H1 (cell line): Measurements from ENCODE around the gene ARL6IP4. TPM values are rescaled to one million over a fixed set of nuclear protein-coding genes. Genes with fewer than 3 reads are reported as not detected.

Experiments used
- CTCF ChIA-PET: fragments of 300-600 bp; sonication (Branson Sonifier 250); formaldehyde crosslinking; loops from one replicate; lab custom pipeline; 2021; ENCODE audit not compliant: partially characterized antibody; lab: Charles Lee
- POLR2A ChIA-PET: fragments of 300-600 bp; sonication (Branson Sonifier 250); formaldehyde crosslinking; loops from one replicate; lab custom pipeline; 2021; ENCODE audit warnings: inconsistent platforms; ENCODE audit not compliant: partially characterized antibody; lab: Charles Lee
- DNase-seq, 2 experiments: peaks; one replicate each; pipeline versions ENCODE4 v3.0.0 to v3.0.0-alpha.2; 2010 to 2022; ENCODE audit warnings: low spot score in 2 of 2, low read depth in 1 of 2, mixed read lengths in 1 of 2
- FAIRE-seq: peaks from 2 replicates; lab custom pipeline; 2011; peaks lifted over from hg19 to GRCh38; lab: Jason Lieb, UNC
- H2AFZ ChIP-seq: 2 replicates; pipeline ENCODE4 v1.8.1; 2012; ENCODE audit warnings: low read length, inconsistent platforms
- H2AK5ac ChIP-seq: 2 replicates; pipeline ENCODE4 v1.6.1; 2013; ENCODE audit warnings: low read depth, low read length
- H2BK120ac ChIP-seq: replicated peaks from 2 replicates; pipeline ENCODE3; 2013; ENCODE audit warnings: low read depth, low read length, inconsistent platforms
- H2BK12ac ChIP-seq: 2 replicates; pipeline ENCODE4 v1.6.1; 2013; ENCODE audit warnings: low read depth, low read length
- H2BK15ac ChIP-seq: 2 replicates; pipeline ENCODE4 v1.6.1; 2013; ENCODE audit warnings: low read length
- H2BK20ac ChIP-seq: 2 replicates; pipeline ENCODE4 v1.6.1; 2013; ENCODE audit warnings: low read length
- H2BK5ac ChIP-seq: 2 replicates; pipeline ENCODE4 v1.6.1; 2013; ENCODE audit warnings: low read depth, low read length
- H3K14ac ChIP-seq: 2 replicates; pipeline ENCODE4 v1.6.1; 2013; ENCODE audit warnings: inconsistent platforms; ENCODE audit not compliant: insufficient read length
- H3K18ac ChIP-seq: 2 replicates; pipeline ENCODE4 v1.6.1; 2013; ENCODE audit warnings: low read length; ENCODE audit errors: extremely low read depth
- H3K23ac ChIP-seq: 2 replicates; pipeline ENCODE4 v1.6.1; 2013; ENCODE audit warnings: inconsistent platforms; ENCODE audit not compliant: insufficient read length
- H3K23me2 ChIP-seq: 2 replicates; pipeline ENCODE4 v1.6.1; 2013; ENCODE audit warnings: low read depth, low read length
- H3K27ac ChIP-seq: 2 replicates; pipeline ENCODE4 v1.6.1; 2011; ENCODE audit warnings: low read depth, low read length, inconsistent platforms
- H3K27me3 ChIP-seq, 4 experiments: replicated peaks in 1 of 4; 1 replicate in 1 of 4; 2 replicates in 3 of 4; pipeline versions ENCODE4 v1.6.1 to v1.8.1; 2011 to 2013; ENCODE audit warnings: low read length in 3 of 4, mild to moderate bottlenecking in 3 of 4, inconsistent platforms in 2 of 4, mixed read lengths in 2 of 4, moderate library complexity in 1 of 4; ENCODE audit not compliant: control insufficient read depth in 3 of 4, insufficient read depth in 3 of 4; ENCODE audit errors: extremely low read depth in 1 of 4
- H3K36me3 ChIP-seq, 4 experiments: 2 replicates each; pipeline versions ENCODE4 v1.6.1 to v1.8.1; 2011 to 2013; ENCODE audit warnings: mild to moderate bottlenecking in 4 of 4, low read length in 3 of 4, moderate library complexity in 2 of 4, control low read depth in 1 of 4, inconsistent platforms in 1 of 4; ENCODE audit not compliant: insufficient read depth in 4 of 4, control insufficient read depth in 2 of 4
- H3K4ac ChIP-seq: replicated peaks from 2 replicates; pipeline ENCODE3; 2013; ENCODE audit warnings: low read length, low read depth, mixed read lengths, inconsistent platforms; ENCODE audit not compliant: insufficient read length
- H3K4me1 ChIP-seq, 4 experiments: replicated peaks in 1 of 4; 1 replicate in 1 of 4; 2 replicates in 3 of 4; pipeline versions ENCODE4 v1.6.1 to v1.8.1; 2011 to 2013; ENCODE audit warnings: low read length in 3 of 4, inconsistent platforms in 2 of 4, mixed read lengths in 1 of 4; ENCODE audit not compliant: insufficient read depth in 4 of 4, control insufficient read depth in 3 of 4
- H3K4me2 ChIP-seq, 2 experiments: 2 replicates each; pipeline versions ENCODE4 v1.6.1 to v1.8.1; 2011 to 2013; ENCODE audit warnings: low read depth in 2 of 2, low read length in 2 of 2, control low read depth in 1 of 2, inconsistent platforms in 1 of 2, mild to moderate bottlenecking in 1 of 2; ENCODE audit not compliant: insufficient read depth in 1 of 2
- H3K4me3 ChIP-seq, 4 experiments: fragments of 200-600, 300-600 bp in 1 of 4; sonication (generic), shearing (Covaris generic), sonication (Bioruptor Twin) in 1 of 4; 2 replicates each; pipeline versions ENCODE4 v1.5.1 to v1.8.1; 2011 to 2016; ENCODE audit warnings: low read length in 4 of 4, low read depth in 3 of 4, control low read depth in 2 of 4, inconsistent platforms in 2 of 4, mild to moderate bottlenecking in 2 of 4, mixed read lengths in 1 of 4, moderate library complexity in 1 of 4; ENCODE audit not compliant: insufficient read depth in 2 of 4; ENCODE audit errors: extremely low read depth in 1 of 4
- H3K56ac ChIP-seq: replicated peaks from 2 replicates; pipeline ENCODE3; 2013; ENCODE audit warnings: low read depth, mild to moderate bottlenecking, mixed read lengths, low read length, inconsistent platforms; ENCODE audit not compliant: insufficient read length
- H3K79me1 ChIP-seq: 2 replicates; pipeline ENCODE4 v1.6.1; 2013; ENCODE audit warnings: low read depth, low read length, control low read depth
- H3K79me2 ChIP-seq, 2 experiments: 2 replicates each; pipeline versions ENCODE4 v1.6.1 to v1.8.1; 2012 to 2013; ENCODE audit warnings: low read length in 2 of 2, mild to moderate bottlenecking in 2 of 2, inconsistent platforms in 1 of 2; ENCODE audit not compliant: insufficient read depth in 2 of 2, control insufficient read depth in 1 of 2
- H3K9ac ChIP-seq, 4 experiments: replicated peaks in 1 of 4; 1 replicate in 1 of 4; 2 replicates in 3 of 4; pipeline versions ENCODE4 v1.6.1 to v1.8.1; 2011 to 2013; ENCODE audit warnings: low read depth in 3 of 4, low read length in 3 of 4, control low read depth in 2 of 4, mild to moderate bottlenecking in 2 of 4, moderate library complexity in 2 of 4, inconsistent platforms in 1 of 4; ENCODE audit errors: extremely low read depth in 1 of 4
- H3K9me3 ChIP-seq, 2 experiments: 2 replicates each; pipeline versions ENCODE4 v1.6.1 to v1.8.1; 2012 to 2013; ENCODE audit warnings: mild to moderate bottlenecking in 2 of 2, moderate library complexity in 2 of 2, control low read depth in 1 of 2, inconsistent platforms in 1 of 2, low read depth in 1 of 2, low read length in 1 of 2, mixed read lengths in 1 of 2; ENCODE audit not compliant: insufficient read depth in 2 of 2
- H4K20me1 ChIP-seq, 2 experiments: replicated peaks in 1 of 2; 2 replicates each; pipeline versions ENCODE3 to v1.8.1; 2011 to 2013; ENCODE audit warnings: inconsistent platforms in 2 of 2, low read length in 2 of 2, mild to moderate bottlenecking in 1 of 2; ENCODE audit not compliant: insufficient read depth in 2 of 2, control insufficient read depth in 1 of 2
- H4K5ac ChIP-seq: 2 replicates; pipeline ENCODE4 v1.6.1; 2013; ENCODE audit warnings: low read length, low read depth, mixed read lengths, inconsistent platforms; ENCODE audit not compliant: insufficient read length
- H4K8ac ChIP-seq: 2 replicates; pipeline ENCODE4 v1.8.0; 2013; ENCODE audit warnings: mild to moderate bottlenecking, moderate library complexity, low read length, inconsistent platforms; ENCODE audit not compliant: insufficient read depth; ENCODE audit errors: extremely low read depth
- H4K91ac ChIP-seq: replicated peaks from 2 replicates; pipeline ENCODE3; 2013; ENCODE audit warnings: low read length, mixed read lengths, inconsistent platforms; ENCODE audit not compliant: insufficient read length
- CTCF ChIP-seq, 3 experiments: IDR thresholded peaks; 1 replicate in 2 of 3; 2 replicates in 1 of 3; pipeline versions ENCODE4 v1.5.1 to v1.6.1; 2011; ENCODE audit warnings: low read length in 3 of 3, mild to moderate bottlenecking in 3 of 3, inconsistent platforms in 2 of 3, low read depth in 1 of 3, moderate library complexity in 1 of 3; ENCODE audit not compliant: insufficient read depth in 1 of 3; ENCODE audit errors: control extremely low read depth in 1 of 3
- GABPA ChIP-seq: IDR thresholded peaks from 2 replicates; pipeline ENCODE4 v1.6.1; 2011; ENCODE audit warnings: mild to moderate bottlenecking, low read length, moderate library complexity, borderline replicate concordance; ENCODE audit not compliant: insufficient read depth
- JUN ChIP-seq: IDR thresholded peaks from 2 replicates; pipeline ENCODE4 v1.6.1; 2011; ENCODE audit warnings: low read depth, mild to moderate bottlenecking, improper control_type of control experiment, low read length
- KDM4A ChIP-seq: IDR thresholded peaks from one replicate; pipeline ENCODE4 v1.7.1; 2012; ENCODE audit warnings: low read depth, mild to moderate bottlenecking, moderate library complexity, low read length, inconsistent platforms; ENCODE audit not compliant: severe bottlenecking
- NRF1 ChIP-seq: IDR thresholded peaks from 2 replicates; pipeline ENCODE4 v1.6.1; 2011; ENCODE audit warnings: mild to moderate bottlenecking, low read depth, low read length, improper control_type of control experiment
- PHF8 ChIP-seq: fragments of 200-600 bp; sonication (generic); conservative IDR thresholded peaks from 2 replicates; pipeline ENCODE4 v1.7.1; 2012; ENCODE audit warnings: low read depth, mild to moderate bottlenecking, inconsistent platforms, low read length, moderate library complexity
- SIX5 ChIP-seq: IDR thresholded peaks from 2 replicates; pipeline ENCODE4 v1.6.1; 2011; ENCODE audit warnings: mild to moderate bottlenecking, low read depth, low read length
- SP2 ChIP-seq: IDR thresholded peaks from 2 replicates; pipeline ENCODE4 v1.6.1; 2012; ENCODE audit warnings: mild to moderate bottlenecking, low read length, inconsistent platforms
- WGBS, 2 experiments: shearing (Covaris generic) in 1 of 2; methylation state at CpG; one replicate each; pipeline versions ENCODE4 v1.1.6 to v1.1.7; 2013 to 2015; ENCODE audit warnings: low lambda C conversion rate in 2 of 2, mixed read lengths in 2 of 2, inconsistent platforms in 1 of 2, low coverage in 1 of 2, missing lambda C conversion rate in 1 of 2; ENCODE audit not compliant: insufficient replicate concordance in 2 of 2, insufficient coverage in 1 of 2, insufficient read length in 1 of 2; ENCODE audit errors: extremely low coverage in 1 of 2, missing lambda C conversion rate in 1 of 2; 5-methylcytosine and 5-hydroxymethylcytosine counted together
- polyA plus RNA-seq, 7 experiments: library from polyadenylated mRNA; depleted of rRNA in 3 of 7; stranded (reverse) in 5 of 7; unstranded in 2 of 7; fragments of >200 nt in 5 of 7; fragments of 200-250 nt in 2 of 7; gene quantifications; 1 replicate in 5 of 7; 2 replicates in 1 of 7; 4 replicates in 1 of 7; pipeline versions ENCODE4 v1.2.1 to v1.2.3, GENCODE V29; 2011 to 2013; ENCODE audit warnings: missing spikeins in 2 of 7, mixed read lengths in 2 of 7
- total RNA-seq: library from RNA; stranded (reverse); fragmentation: NEBNext Ultra II Directional; extraction: Animal tissue kit (Norgen Biotek cat#: 25700); gene quantifications from 2 replicates; pipeline ENCODE4 v1.2.1, GENCODE V29; 2021

Gene ARL6IP4
- total and polyA plus RNA-seq, 2 of the 8 experiments (the other 6 are each of a cell fraction or from before 2014, with no cell fraction given) = 76.4 to 109 TPM

GRCh38 chr12:122981587-122982476, 1.4 kb downstream of the ARL6IP4 start:
- H3K18ac ChIP-seq = 0 out of 2 replicates have a peak overlapping the region, but pooled peaks have one; percentile 32
- peak overlapping the region; percentile 1; the same call in 1 of the 2 replicates for H4K8ac ChIP-seq
- WGBS, 2 experiments = 84% methylated on average over 13 of the region's 25 CpGs; no CpG with 5 or more reads in 1 of the 2 experiments
- H3K4ac ChIP-seq = no peak overlapping the region
- H3K4me1 ChIP-seq = peaks cover 0 to 14% (median 8%) of the 10 kb centered on the region in 4 experiments; a peak in 6 of 7 replicates
- no peak overlapping the region for H2BK120ac ChIP-seq
- no peak overlapping the region for H4K5ac ChIP-seq
- no peak overlapping the region for H2AFZ ChIP-seq
- FAIRE-seq = no peak
- H3K23me2 ChIP-seq = peaks cover 16% of the 10 kb centered on the region; the same call in 1 of the 2 replicates
- POLR2A ChIA-PET = interaction anchor here (0.9 to 1.5 kb wide), 5 partner anchors 8 to 251 kb away, joined by 3 to 5 read pairs (median 4); partner anchors contain the start of genes MPHOSPH9 and MTRFR
- peaks cover 4% of the 10 kb centered on the region; the same call in 1 of the 2 replicates for H3K79me1 ChIP-seq
- H3K36me3 ChIP-seq = peaks cover 0 to 6% (median 1%) of the 10 kb centered on the region in 4 experiments; a peak in 2 of 8 replicates
- H2BK15ac ChIP-seq = no peak overlapping the region
- H3K14ac ChIP-seq = no peak overlapping the region
- H3K23ac ChIP-seq = no peak overlapping the region
- H4K91ac ChIP-seq = no peak overlapping the region
- peak overlapping the region; percentile 90 to 95 for H3K4me2 ChIP-seq
- H3K27me3 ChIP-seq = no peaks in the 10 kb centered on the region
- H3K79me2 ChIP-seq = peaks cover 0 to 2% of the 10 kb centered on the region in 2 experiments; a peak in 1 of 4 replicates
- CTCF ChIA-PET = interaction anchor here (1.1 to 1.6 kb wide), 6 partner anchors 9 to 121 kb away, joined by 3 to 10 read pairs (median 4); no protein-coding TSS in a partner anchor
- no peak for DNase-seq
- peaks cover 0 to 7% of the 10 kb centered on the region in 2 experiments for H4K20me1 ChIP-seq
- no peak overlapping the region for H2BK20ac ChIP-seq
- H2AK5ac ChIP-seq = peak overlapping the region; percentile 88; the same call in 1 of the 2 replicates
- no peaks in the 10 kb centered on the region for H3K9me3 ChIP-seq
- no peak overlapping the region for H2BK5ac ChIP-seq
- H2BK12ac ChIP-seq = 0 out of 2 replicates have a peak overlapping the region, but pooled peaks have one; percentile 4
- H3K27ac ChIP-seq = no peak overlapping the region
- no peak overlapping the region for H3K56ac ChIP-seq
- peak overlapping the region; percentile 77 to 92 (median 85) for H3K4me3 ChIP-seq
- H3K9ac ChIP-seq = peak overlapping the region in 2 of 4 experiments; percentile 66 to 86; a peak in 3 of 7 replicates
- TF ChIP-seq JUN (no peak), KDM4A (no peak), SP2 (no peak), PHF8 (no peak), GABPA (no peak), CTCF (IDR thresholded peaks at IDR 0.05; ENCODE audit: control extremely low read depth in 1 of 3, insufficient read depth in 1 of 3, low read depth in 1 of 3, low read length in 3 of 3) (no peak), NRF1 (no peak), SIX5 (no peak)
